Measurements from ENCODE around the gene CHCHD10. TPM values are rescaled to one million over a fixed set of nuclear protein-coding genes. Genes with fewer than 3 reads are reported as not detected.

Gene CHCHD10
- total and polyA plus RNA-seq, 2 of the 13 experiments (the other 11 are each of a cell fraction or from before 2014, with no cell fraction given), result 37.0 to 62.8 TPM

- TF ChIP-seq BCLAF1 (IDR thresholded peaks at IDR 0.05), result no peak
- no peak for TF ChIP-seq ZNF512B (CRISPR knock-in tag; IDR thresholded peaks at IDR 0.05; ENCODE audit: borderline replicate concordance)
- no peak for TF ChIP-seq POLR2AphosphoS5 (IDR thresholded peaks at IDR 0.05; ENCODE audit: low read depth, low read length)
- TF ChIP-seq ZXDC (CRISPR knock-in tag; IDR thresholded peaks at IDR 0.05), result no peak
- 0 out of 2 replicates have a peak, but pooled peaks have one; percentile 22 for TF ChIP-seq ARID4A (CRISPR knock-in tag; IDR thresholded peaks at IDR 0.05; ENCODE audit: borderline replicate concordance)
- no peak for TF ChIP-seq PAWR (CRISPR knock-in tag; IDR thresholded peaks at IDR 0.05; ENCODE audit: borderline replicate concordance)
- TF ChIP-seq GTF2F1 (IDR thresholded peaks at IDR 0.05; ENCODE audit: low read length), result no peak
- no peak for TF ChIP-seq ZMAT5 (CRISPR knock-in tag; IDR thresholded peaks at IDR 0.05; ENCODE audit: borderline replicate concordance, low read depth)
- no peak for TF ChIP-seq NR2F6 (IDR thresholded peaks at IDR 0.05)
- peak; percentile 21; the same call in 1 of the 2 replicates for TF ChIP-seq NR2F6 (CRISPR knock-in tag; IDR thresholded peaks at IDR 0.05)
Observed at GRCh38 chr22:23769321-23769965, 1.7 kb upstream of the CHCHD10 start (continued).
